GM21737 (cell line): ENCODE results near the gene SMDT1.
"Not testable (repeated sequence)": the region's sequence is repeated elsewhere in the genome, so short reads cannot be mapped to it uniquely, and the experiment has no call there.

ENCODE experiments used
- ATAC-seq: cut with Tn5 transposase; IDR thresholded peaks from one replicate; pipeline ENCODE4 v1.9.1; 2021; ENCODE audit warnings: mild to moderate bottlenecking, moderate library complexity; ENCODE audit not compliant: unreplicated experiment

The SMDT1 gene

GRCh38 chr22:42070517-42071422 is 8.7 kb upstream of the SMDT1 start, which contains the start of gene NAGA:
Gene NAGA (minus strand): TSS chr22:42070812. CDS start chr22:42070297, 515 bp downstream.
- ATAC-seq, result peak; percentile 85

GRCh38 chr22:42071508-42071907 is 8.0 kb upstream of the SMDT1 start:
- not testable (repeated sequence) for ATAC-seq

DNA sequence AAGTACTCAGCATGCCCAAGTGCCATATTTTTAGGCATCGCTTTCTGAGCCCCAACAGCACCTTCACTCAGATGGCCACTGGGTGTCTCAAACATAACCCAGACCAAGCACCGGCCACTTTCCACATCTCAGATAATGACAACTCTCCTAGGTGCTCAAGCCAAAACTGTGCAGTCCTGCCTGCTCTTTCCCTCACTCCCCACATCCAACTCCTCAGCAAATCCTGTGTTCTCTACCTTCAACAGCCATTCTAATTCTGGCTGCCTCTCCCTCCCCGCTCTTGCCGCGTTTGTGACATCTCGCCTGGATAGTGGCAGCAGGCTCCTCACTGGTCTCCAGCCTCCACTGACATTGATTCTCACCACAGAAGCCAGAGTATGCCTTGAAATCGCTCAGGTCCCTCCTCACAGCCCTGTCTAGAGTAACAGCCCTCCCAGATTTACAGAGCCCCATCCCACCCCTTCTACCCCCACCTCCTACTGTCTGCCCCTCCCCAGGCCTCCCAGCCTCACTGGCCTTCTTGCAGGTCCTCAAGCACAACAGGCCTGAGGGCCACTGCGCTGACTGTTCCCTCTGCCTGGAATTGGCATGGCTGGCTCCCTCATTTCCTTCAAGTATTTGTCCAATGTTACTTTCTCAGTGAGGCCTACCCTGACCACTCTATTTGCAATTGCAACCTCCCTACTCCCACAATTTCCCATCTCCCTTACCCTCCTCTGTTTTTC is 6.7 kb upstream of the SMDT1 start:
- ATAC-seq, result no peak

GRCh38 chr22:42073621-42074041 is 5.9 kb upstream of the SMDT1 start:
- ATAC-seq, result no peak

DNA sequence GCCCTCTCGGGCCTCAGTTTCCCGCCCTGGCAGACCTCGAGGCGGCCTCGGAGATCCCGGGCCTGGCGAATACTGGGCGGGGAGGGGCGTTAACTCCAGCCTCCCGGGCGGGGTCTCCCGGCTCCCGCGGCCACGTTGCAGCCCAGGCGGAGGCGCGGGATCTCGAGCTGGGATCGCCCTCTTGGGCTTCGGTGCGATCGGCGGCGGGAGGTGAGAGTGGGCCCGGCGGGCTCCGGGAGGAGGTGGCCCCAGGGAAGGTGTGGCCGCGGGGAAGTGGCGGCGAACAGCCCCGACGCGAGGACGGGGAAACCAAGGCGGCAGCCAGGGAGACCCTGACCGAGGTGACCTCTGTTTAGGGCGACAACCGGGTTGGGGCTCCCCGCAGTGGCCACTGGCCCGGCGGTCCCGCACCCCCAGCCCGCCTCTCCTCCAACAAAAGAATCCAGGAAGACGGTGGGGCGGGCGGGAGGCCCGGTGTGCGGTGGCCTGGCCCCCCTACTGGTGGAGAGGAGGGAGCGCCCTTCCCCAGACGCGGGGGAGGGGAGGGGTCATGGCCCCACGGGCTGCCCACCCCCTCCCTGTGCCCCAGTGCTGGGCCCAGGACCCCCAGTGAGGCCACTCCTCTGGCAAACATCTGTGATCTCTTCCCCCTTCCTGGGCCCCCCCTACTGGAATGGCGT is 5.2 kb upstream of the SMDT1 start, which contains the start of gene PHETA2:
PHETA2 (plus strand) TSS at position 117 of the 680 bp plus-strand sequence. CDS start 3,046 bp downstream, outside the sequence.
- no peak for ATAC-seq

DNA sequence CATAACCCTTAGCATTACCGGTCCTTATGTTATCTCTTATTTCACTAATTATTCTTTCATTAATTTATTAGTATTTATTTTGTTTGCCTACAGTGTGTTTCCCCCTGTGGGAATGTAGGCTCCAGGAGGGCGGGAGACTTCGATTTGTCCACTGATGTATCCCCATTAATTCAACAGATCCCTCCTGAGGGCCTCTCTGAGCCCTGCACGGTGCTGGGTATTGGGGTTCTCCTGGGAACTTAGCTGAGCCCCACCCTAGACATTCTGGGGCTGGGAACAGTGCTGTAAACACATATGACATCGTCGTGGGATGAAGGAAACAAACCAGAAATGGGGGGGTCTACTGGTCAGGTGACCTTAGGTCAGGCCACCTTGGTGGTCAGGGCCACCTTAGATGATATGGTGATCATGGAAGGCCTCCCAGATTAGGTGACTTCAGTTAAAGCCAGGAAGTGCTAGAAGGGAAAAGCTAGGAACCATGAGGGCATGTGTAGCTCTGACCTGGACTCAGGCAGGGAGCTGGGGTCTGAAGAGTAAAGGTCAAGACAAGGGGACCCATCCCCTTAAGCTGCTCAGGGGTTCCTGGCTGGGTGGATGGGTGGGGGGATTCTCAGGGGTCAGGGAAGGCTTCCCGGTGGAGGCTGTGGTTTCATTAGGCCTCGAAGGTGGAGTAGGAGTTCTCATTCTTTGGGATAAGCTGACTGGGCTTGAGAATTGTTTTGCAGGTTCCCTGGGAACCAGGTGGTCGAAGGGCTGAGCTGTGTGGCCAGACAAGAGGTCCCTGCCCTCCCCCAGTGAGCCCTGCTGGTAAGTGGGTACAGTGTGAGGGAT is 4.4 kb upstream of the SMDT1 start:
- ATAC-seq, result no peak

DNA sequence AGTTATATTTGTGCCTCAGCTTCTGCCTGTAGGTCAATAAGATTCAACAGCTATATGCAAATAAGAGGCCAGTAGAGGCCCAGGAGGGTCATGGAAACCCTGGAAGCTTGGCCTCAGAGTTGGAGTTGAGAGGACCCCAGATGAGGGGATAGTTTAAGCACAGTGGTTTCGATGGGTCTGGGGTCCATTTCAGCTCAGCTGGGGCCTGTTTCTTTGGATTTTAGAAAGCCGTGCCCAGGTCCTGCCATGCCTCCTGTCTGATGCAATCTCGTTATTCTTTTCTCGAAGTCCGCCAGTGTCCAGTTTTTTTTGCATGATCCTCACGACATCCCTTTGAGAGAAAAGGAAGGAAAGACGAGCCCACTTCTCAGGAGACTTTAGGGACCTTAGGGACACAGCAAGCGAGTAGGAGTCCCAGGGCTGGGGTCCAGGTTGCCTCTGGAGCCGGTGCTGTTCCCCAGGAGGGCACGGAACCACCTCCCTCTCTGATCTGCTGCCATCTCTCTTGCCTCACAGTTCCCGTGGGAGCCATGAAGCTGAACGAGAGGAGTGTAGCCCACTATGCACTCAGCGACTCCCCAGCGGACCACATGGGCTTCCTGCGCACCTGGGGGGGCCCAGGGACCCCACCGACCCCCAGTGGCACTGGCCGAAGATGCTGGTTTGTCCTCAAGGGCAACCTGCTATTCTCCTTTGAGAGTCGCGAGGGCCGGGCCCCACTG is 2.6 kb upstream of the SMDT1 start:
- no peak for ATAC-seq

- ATAC-seq, result no peak
Measured at GRCh38 chr22:42077486-42078125, 1.9 kb upstream of the SMDT1 start.

DNA sequence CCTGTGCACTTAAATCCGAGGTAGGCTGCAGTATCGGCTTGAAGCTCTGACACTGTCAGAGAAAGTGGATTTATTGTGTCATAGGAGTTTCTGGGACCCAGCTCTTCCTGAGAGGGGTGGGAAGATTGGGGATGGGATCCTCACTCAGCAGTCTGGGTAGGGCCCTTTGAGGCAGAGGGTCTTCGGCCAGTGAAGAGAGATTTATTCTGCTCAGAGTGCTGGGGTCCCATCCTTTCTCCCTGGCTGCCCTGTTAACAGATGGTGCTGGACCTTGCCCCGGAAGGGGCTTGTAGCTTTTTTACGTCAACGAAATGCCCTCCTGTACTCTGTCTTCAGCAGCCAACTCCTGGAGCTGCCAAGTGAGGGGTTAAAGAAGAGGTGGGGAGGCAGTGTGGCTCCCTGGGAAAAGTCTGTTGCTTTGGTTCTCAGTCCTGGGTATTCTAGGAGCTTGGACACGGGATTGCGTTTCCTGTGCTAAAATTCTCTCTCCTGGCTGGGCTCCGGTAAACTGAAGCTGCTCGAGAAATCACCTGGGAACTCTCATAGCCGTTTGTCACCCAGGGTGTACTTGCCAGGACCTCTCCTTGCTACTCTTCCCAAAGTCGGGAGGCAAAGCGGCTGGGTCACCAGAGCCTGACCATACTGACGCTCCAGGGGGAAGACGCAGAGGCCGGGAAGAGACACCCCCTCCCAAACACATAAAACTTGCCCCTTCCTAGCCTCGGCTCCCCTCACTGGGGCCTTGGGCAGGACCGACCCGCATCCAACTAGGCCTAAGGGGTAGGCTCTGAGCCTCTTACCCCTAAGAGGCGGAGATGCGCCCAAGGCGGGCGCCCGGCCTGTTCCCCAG is 806 bp upstream of the SMDT1 start:
- peak; percentile 1 for ATAC-seq

DNA sequence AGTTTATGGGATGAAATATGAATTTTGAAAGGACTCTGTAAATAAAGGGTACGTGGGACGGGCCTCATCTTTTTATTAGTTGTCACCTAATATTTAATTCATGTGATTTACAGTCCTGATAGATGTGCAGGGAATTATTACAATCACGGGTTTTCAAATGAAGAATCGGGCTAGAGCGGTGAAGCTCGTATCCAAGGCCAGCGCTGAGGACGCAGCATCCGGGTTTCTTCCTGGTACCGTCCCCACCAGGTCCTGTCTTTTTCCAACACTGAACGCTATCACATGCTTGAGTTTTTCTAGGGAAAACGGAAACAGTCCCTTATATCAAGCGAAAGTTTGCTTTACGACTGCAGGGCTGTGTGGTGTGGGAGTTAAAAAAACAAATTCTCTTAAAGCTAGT is 787 bp downstream of the SMDT1 start:
- ATAC-seq, result no peak

- no peak for ATAC-seq
Measured at GRCh38 chr22:42083119-42083518, 3.6 kb downstream of the SMDT1 start.

DNA sequence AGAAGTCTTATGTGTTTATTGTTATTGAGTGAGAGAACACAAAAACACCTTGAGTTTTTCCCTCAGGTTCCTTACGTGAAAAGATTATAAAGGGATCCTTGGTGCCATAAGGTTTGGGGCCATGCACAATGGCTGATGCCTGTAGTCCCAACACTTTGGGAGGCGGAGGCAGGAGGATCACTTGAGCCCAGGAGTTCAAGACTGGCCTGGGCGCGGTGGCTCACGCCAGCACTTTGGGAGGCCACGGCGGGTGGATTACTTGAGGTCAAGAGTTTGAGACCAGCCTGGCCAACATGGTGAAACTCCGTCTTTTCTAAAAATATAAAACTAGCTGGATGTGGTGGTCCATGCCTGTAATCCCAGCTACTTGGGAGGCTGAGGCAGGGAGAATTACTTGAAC is 5.4 kb downstream of the SMDT1 start:
- ATAC-seq, result no peak

DNA sequence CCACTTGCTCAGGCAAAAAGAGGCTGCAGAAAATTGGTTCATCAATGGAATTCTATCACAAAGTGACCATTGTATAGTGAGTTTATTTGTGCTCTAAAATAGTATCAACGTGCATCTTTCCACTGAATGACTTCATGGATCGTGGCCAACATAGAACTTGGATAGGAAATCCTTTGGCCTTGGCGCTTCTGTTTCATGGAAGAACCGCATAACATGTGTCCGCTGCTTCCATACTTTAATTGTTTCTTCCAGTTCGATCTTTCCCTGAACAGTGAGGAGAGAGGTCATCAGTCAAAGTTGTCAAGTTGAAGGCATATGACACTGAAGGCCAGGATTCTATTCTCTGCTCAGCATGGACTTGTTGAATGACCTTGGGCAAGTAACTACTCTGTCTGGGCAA is 6.6 kb downstream of the SMDT1 start:
- ATAC-seq, result no peak

DNA sequence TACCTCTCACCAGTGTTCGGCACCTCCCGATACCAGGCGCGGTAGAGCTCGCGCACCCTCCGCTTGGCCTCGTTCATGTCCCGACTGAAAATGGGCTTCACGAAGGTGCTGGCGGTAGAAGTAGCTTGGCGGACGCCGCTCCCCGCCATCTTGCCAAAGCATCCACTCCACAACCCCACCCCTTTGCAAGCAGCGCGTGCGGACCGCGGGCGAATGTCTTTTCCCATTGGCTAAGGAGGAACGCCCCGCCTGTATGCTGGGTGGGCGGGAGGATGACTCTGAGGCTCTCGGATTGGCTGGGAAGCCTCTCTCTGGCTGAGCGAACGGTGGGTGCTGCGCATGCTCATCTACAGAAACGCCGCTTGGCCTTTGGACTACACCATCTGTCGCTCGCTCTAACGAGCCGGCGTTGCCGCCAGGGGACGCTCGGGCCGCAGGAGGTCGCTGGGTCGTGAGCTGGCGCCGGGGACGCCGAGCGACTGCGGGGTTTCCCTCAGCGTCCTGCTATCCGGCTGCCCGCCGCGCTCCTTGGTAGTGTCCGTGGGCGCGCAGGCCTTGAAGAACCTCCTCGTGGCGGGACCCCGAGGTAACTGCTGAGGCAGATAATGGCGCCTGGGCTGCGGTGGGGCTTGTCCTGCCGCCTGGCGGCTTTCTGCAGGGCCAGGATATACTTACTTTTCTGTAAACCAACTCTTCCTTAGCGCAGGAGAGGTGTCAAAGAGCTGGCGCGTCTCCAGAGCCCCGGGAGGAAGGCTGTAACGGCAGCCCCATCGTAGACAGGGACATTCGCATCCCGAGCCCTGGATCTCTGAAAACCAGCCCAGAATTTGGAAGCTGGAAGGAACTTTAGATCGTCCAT is 11.3 kb downstream of the SMDT1 start, which contains the start of gene NDUFA6:
NDUFA6 (minus strand) TSS at position 177 of the 859 bp plus-strand sequence; CDS start at position 149, 28 bp downstream.
- ATAC-seq, result peak; percentile 89

- no peak for ATAC-seq
Measured at GRCh38 chr22:42091455-42091782, 11.9 kb downstream of the SMDT1 start.

DNA sequence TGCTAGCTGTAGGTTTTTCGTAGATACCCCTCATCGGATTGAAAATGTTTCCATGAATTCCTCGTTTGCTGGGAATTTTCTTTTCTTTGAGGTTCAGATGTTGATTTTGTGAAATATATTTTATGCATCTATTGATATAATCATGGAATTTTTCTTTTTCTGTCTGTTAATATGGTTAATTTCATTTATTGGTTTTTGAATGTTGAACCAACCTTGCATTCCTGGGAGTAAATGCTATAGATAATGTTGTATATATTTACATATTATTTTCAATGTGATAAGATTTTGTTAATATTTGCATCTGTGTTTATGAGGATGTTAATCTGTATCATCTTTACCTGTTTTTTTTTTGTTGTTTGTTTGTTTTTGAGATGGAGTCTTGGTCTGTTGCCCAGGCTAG is 21.7 kb downstream of the SMDT1 start:
- ATAC-seq, result no peak

GRCh38 chr22:42104332-42104860 is 24.9 kb downstream of the SMDT1 start:
- ATAC-seq, result not testable (repeated sequence)
